Mucosa of descending colon (tissue), 3 donors: Measurements from ENCODE around the gene ARAP1. TPM values are rescaled to one million over a fixed set of nuclear protein-coding genes. Genes with fewer than 3 reads are reported as not detected.

Experiments
- ATAC-seq: fragments of 200-7000 bp; cut with Tn5 transposase; one replicate; pipeline ENCODE4 v1.9.1; 2020; ENCODE audit warnings: mild to moderate bottlenecking, moderate library complexity
- DNase-seq, 3 donors: peaks; one replicate each; pipeline ENCODE4 v3.0.0-alpha.2; 2020
- H3K36me3 ChIP-seq: fragments of 200-600 bp; one replicate; pipeline ENCODE4 v1.8.0; 2021; ENCODE audit warnings: low read depth, mild to moderate bottlenecking
- H3K4me1 ChIP-seq: fragments of 200-600 bp; one replicate; pipeline ENCODE4 v1.8.0; 2021; ENCODE audit warnings: low read depth, mild to moderate bottlenecking
- H3K4me3 ChIP-seq: fragments of 200-600 bp; one replicate; pipeline ENCODE4 v1.8.0; 2021; ENCODE audit warnings: mild to moderate bottlenecking
- H3K9me3 ChIP-seq: fragments of 200-600 bp; one replicate; pipeline ENCODE4 v1.8.0; 2021; ENCODE audit warnings: mild to moderate bottlenecking
- intact Hi-C, 2 donors: fragments of 100-400 bp; cut with DNase I in 1 of 2; cut with micrococcal nuclease in 1 of 2; formaldehyde crosslinking; loops; one replicate each; pipeline versions ENCODE4 v1.11.0 to v1.11.1; 2022; cut with DNase I, micrococcal nuclease
- total RNA-seq, 3 donors: library from RNA; stranded (reverse); fragmentation: NEBNext Ultra II Directional in 2 of 3; extraction: Animal tissue kit (Norgen Biotek cat#: 25700) in 2 of 3; gene quantifications; one replicate each; pipeline versions ENCODE4 v1.2.1 to v1.2.4, GENCODE V29; 2021 to 2023
- TF ChIP-seq, protein P1 (sequence below): fragments of 200-600 bp; IDR thresholded peaks from one replicate; pipeline ENCODE4 v1.8.0; 2022; ENCODE audit warnings: antibody characterized with exemption, mild to moderate bottlenecking
- donor health status: DM: no; HTN: no; CAD: no; lungs with moderate emphysema.
- donor health status: DM: no; HTN: no; CAD: no.
- donor health status: DM: no; HTN: yes; CAD: no.

The ARAP1 gene
- total RNA-seq, 3 donors from 2014 or later: 69.3 to 84.8 (median 84.0) TPM

DNA sequence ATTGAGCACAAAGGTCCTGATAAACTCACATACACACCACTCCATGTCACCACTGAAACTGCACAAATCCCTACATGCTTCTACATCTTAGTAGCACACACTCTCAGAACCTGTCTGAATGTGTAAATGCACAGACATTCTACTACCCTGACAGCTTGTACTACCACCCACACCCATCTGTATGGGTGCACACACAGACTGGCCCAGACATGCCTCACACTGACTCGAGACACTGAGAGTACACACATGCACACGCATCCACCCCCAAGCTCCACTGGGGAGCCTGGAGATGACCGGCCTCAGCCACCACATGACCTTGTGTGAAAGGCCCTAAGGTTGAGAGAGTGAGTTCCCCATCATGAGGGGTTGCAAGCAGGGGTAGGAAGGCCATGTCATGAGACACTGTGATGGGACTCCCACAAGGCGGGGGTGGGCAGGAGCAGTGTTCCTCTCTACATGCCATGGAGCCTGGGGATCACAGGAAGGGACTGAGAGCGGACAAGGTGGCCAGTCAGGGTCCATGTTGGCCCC lies 28.1 kb downstream of the ARAP1 start:
- TF ChIP-seq, protein P1, sequence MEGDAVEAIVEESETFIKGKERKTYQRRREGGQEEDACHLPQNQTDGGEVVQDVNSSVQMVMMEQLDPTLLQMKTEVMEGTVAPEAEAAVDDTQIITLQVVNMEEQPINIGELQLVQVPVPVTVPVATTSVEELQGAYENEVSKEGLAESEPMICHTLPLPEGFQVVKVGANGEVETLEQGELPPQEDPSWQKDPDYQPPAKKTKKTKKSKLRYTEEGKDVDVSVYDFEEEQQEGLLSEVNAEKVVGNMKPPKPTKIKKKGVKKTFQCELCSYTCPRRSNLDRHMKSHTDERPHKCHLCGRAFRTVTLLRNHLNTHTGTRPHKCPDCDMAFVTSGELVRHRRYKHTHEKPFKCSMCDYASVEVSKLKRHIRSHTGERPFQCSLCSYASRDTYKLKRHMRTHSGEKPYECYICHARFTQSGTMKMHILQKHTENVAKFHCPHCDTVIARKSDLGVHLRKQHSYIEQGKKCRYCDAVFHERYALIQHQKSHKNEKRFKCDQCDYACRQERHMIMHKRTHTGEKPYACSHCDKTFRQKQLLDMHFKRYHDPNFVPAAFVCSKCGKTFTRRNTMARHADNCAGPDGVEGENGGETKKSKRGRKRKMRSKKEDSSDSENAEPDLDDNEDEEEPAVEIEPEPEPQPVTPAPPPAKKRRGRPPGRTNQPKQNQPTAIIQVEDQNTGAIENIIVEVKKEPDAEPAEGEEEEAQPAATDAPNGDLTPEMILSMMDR: no peak
- ATAC-seq (no peak), DNase-seq (no peak)
- Histone ChIP-seq H3K36me3 (no peaks in the 10 kb centered on the region), H3K9me3 (no peaks in the 10 kb centered on the region), H3K4me3 (no peak overlapping the region), H3K4me1 (peaks cover 24% of the 10 kb centered on the region)
- intact Hi-C loops: loop anchor here (5.0 to 10.0 kb wide), 2 partner anchors 68 to 71 kb away; partner anchors contain the start of gene STARD10 (in 2 of the 2)

DNA sequence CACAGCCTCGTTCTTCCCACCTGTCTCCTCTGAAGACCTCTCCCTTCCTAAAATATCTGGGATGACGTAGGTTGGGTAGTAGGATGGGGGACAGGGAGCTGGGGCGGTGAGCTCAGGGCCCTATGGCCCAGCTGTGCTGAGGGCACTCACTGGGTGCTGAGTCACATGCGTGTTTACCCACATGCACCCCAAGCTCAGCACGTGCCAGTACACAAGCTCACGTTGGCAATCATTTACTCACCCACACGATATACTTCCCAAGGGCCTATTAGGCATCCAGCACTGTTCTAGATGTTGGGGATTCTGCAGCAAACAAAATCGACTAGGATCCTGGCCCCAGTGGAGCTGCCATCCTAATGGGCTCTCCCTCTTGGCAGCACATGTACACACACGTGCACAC lies 28.7 kb downstream of the ARAP1 start:
- no peak overlapping the region for H3K4me3 ChIP-seq
- intact Hi-C loops: loop anchor here (5.0 to 10.0 kb wide), 2 partner anchors 69 to 71 kb away; partner anchors contain the start of gene STARD10 (in 2 of the 2)
- DNase-seq (no peak), ATAC-seq (no peak)
- no peaks in the 10 kb centered on the region for H3K36me3 ChIP-seq
- H3K9me3 ChIP-seq: no peaks in the 10 kb centered on the region
- H3K4me1 ChIP-seq: peaks cover 24% of the 10 kb centered on the region
- TF ChIP-seq, protein P1: no peak

DNA sequence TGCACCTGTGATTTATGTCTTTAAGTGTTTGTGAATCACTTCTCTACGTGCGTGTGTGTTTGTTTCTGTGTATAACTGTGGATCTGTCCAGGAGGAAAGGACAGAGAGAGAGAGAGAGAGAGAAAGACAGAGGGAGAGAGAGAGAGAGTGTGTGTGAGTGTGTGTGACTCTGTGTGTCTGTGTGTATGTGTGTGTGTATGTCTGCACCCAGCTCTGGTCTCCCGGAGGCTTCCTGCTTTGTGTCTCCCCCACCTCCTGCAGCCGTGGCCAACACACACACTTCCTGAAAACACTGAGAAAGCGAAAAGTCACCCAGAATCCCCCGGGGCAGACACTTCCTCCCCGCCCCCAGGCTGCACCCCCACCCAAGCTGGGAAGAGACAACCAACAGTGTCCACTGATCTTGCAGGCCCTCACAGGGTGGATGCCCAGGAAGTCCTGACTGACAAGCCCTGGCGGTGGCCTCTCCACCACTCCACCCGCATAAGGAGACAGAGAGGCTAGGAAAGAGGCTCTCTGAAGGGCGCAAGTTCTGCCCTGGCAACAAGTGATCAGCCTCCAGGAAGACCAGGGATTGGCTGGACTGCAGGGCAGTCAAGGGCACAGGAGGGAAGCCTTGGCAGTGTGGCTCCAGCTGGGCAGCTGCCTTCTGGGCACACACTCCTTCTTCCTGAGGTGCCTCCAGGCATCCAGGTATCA lies 30.0 kb downstream of the ARAP1 start:
- no peaks in the 10 kb centered on the region for H3K9me3 ChIP-seq
- peak; percentile 92 to 93 (median 92) for DNase-seq
- peak overlapping the region; percentile 46 for H3K4me3 ChIP-seq
- intact Hi-C loops: loop anchor here (5.0 to 10.0 kb wide), 2 partner anchors 70 to 73 kb away; partner anchors contain the start of gene STARD10 (in 2 of the 2)
- peaks cover 24% of the 10 kb centered on the region for H3K4me1 ChIP-seq
- TF ChIP-seq, protein P1: no peak
- no peaks in the 10 kb centered on the region for H3K36me3 ChIP-seq
- ATAC-seq: peak; percentile 87

DNA sequence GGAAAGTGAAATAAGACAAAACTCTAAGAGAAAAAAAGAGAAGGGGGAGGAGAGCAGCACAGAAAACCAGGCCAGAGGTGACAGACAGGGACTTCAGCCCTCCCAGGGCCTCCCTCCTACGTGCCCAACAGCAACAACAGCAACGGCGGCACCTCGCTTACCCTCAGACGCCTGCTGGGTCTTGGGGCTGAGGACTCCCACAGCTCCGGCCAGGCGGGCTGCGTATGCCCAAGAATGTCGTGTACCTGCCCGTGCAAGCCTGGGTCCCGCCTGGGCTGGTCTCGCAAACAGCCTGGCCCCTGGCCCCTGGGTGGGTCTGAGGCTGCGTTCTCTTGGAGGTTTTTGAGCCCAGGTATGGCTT lies 30.5 kb downstream of the ARAP1 start:
- Histone ChIP-seq H3K9me3 (no peaks in the 10 kb centered on the region), H3K36me3 (no peaks in the 10 kb centered on the region), H3K4me1 (peaks cover 24% of the 10 kb centered on the region), H3K4me3 (peak overlapping the region; percentile 46)
- intact Hi-C loops: loop anchor here (5.0 to 10.0 kb wide), 2 partner anchors 71 to 73 kb away; partner anchors contain the start of gene STARD10 (in 2 of the 2)
- DNase-seq (peak; percentile 67 to 71 (median 70)), ATAC-seq (peak; percentile 57)
- TF ChIP-seq, protein P1: no peak

DNA sequence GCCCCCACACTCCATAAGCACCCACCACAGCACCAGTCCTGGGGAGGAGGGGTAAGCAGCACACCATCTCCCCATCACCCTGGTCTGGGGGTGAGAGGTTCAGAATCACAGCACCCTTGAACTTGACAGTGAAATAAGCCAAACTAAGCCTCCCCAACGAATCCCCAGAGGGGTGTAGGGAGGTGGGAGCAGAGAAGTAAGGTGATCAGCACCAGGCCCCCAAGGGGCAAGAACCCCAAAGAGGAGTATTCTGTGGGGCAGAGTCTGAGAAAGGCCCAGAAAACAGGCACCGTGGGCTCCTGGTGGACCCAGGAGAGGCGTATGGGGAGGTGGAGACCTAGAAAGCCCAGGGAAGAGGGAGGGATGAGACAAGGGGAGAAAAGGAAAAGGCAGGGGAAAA lies 30.9 kb downstream of the ARAP1 start:
- peaks cover 24% of the 10 kb centered on the region for H3K4me1 ChIP-seq
- no peaks in the 10 kb centered on the region for H3K9me3 ChIP-seq
- no peak for DNase-seq
- H3K36me3 ChIP-seq: no peaks in the 10 kb centered on the region
- peak overlapping the region; percentile 46 for H3K4me3 ChIP-seq
- TF ChIP-seq, protein P1: no peak
- no peak for ATAC-seq
- intact Hi-C loops: loop anchor here (5.0 to 10.0 kb wide), 2 partner anchors 71 to 74 kb away; partner anchors contain the start of gene STARD10 (in 2 of the 2)
